ENCODE data around the gene RAB11A. TPM values are rescaled to one million over a fixed set of nuclear protein-coding genes. Genes with fewer than 3 reads are reported as not detected.

RAB11A gene
- total RNA-seq, 1 donor from 2014 or later = 317 TPM

- H3K9me3 Mint-ChIP-seq (ENCODE audit: unreplicated experiment) = no peaks in the 10 kb centered on the region
- H3K4me1 Mint-ChIP-seq (ENCODE audit: unreplicated experiment) = peaks cover 47% of the 10 kb centered on the region
- TF ChIP-seq CTCF (IDR thresholded peaks at IDR 0.05) = no peak
- peaks cover 2% of the 10 kb centered on the region for H3K27me3 Mint-ChIP-seq (ENCODE audit: unreplicated experiment)
- peak; percentile 38 for DNase-seq (ENCODE audit: extremely low spot score, unreplicated experiment)
- no peak overlapping the region for H3K4me3 Mint-ChIP-seq (ENCODE audit: unreplicated experiment)
- no peaks in the 10 kb centered on the region for H3K36me3 Mint-ChIP-seq (ENCODE audit: unreplicated experiment)
- no peak overlapping the region for H3K27ac Mint-ChIP-seq (ENCODE audit: unreplicated experiment)
Measured at GRCh38 chr15:65824941-65825544, 44.2 kb upstream of the RAB11A start.

- peak; percentile 13 for DNase-seq (ENCODE audit: extremely low spot score, unreplicated experiment)
- Mint-ChIP-seq H3K27me3 (ENCODE audit: unreplicated experiment) (peaks cover 2% of the 10 kb centered on the region), H3K4me3 (ENCODE audit: unreplicated experiment) (no peak overlapping the region), H3K36me3 (ENCODE audit: unreplicated experiment) (no peaks in the 10 kb centered on the region), H3K9me3 (ENCODE audit: unreplicated experiment) (no peaks in the 10 kb centered on the region), H3K4me1 (ENCODE audit: unreplicated experiment) (peaks cover 48% of the 10 kb centered on the region), H3K27ac (ENCODE audit: unreplicated experiment) (no peak overlapping the region)
- TF ChIP-seq CTCF (IDR thresholded peaks at IDR 0.05) = no peak
Measured at GRCh38 chr15:65827065-65827464, 42.2 kb upstream of the RAB11A start.

DNA sequence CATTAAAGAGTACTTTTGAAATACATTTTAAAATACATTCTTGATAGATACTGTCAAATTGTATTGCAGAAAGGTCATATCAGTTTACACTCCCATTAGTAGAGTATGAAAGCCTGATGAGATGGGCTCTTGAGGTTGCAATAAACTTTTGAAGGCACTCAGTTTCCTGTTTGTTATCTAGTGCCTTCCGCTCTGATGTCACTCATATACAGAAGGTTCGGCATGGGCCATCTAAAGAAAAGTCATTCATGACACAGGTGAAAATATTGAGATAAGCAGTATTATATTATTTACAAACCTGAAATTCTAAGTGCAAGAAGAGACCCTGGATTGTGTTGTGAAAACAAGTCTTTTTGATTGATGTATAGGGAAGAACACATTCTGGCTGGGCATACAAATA is 40.7 kb upstream of the RAB11A start:
- peaks cover 58% of the 10 kb centered on the region for H3K4me1 Mint-ChIP-seq (ENCODE audit: unreplicated experiment)
- H3K9me3 Mint-ChIP-seq (ENCODE audit: unreplicated experiment) = no peaks in the 10 kb centered on the region
- peaks cover 2% of the 10 kb centered on the region for H3K27me3 Mint-ChIP-seq (ENCODE audit: unreplicated experiment)
- no peaks in the 10 kb centered on the region for H3K36me3 Mint-ChIP-seq (ENCODE audit: unreplicated experiment)
- H3K4me3 Mint-ChIP-seq (ENCODE audit: unreplicated experiment) = no peak overlapping the region
- no peak overlapping the region for H3K27ac Mint-ChIP-seq (ENCODE audit: unreplicated experiment)
- peak; percentile 4 for DNase-seq (ENCODE audit: extremely low spot score, unreplicated experiment)
- TF ChIP-seq CTCF (IDR thresholded peaks at IDR 0.05) = no peak

- Mint-ChIP-seq H3K9me3 (ENCODE audit: unreplicated experiment) (no peaks in the 10 kb centered on the region), H3K27ac (ENCODE audit: unreplicated experiment) (no peak overlapping the region), H3K4me3 (ENCODE audit: unreplicated experiment) (no peak overlapping the region), H3K27me3 (ENCODE audit: unreplicated experiment) (peaks cover 2% of the 10 kb centered on the region), H3K36me3 (ENCODE audit: unreplicated experiment) (no peaks in the 10 kb centered on the region), H3K4me1 (ENCODE audit: unreplicated experiment) (peaks cover 62% of the 10 kb centered on the region)
- DNase-seq (ENCODE audit: extremely low spot score, unreplicated experiment) = peak; percentile 17
- peak; percentile 55 for TF ChIP-seq CTCF (IDR thresholded peaks at IDR 0.05)
Measured at GRCh38 chr15:65829130-65829764, 40.0 kb upstream of the RAB11A start.

DNA sequence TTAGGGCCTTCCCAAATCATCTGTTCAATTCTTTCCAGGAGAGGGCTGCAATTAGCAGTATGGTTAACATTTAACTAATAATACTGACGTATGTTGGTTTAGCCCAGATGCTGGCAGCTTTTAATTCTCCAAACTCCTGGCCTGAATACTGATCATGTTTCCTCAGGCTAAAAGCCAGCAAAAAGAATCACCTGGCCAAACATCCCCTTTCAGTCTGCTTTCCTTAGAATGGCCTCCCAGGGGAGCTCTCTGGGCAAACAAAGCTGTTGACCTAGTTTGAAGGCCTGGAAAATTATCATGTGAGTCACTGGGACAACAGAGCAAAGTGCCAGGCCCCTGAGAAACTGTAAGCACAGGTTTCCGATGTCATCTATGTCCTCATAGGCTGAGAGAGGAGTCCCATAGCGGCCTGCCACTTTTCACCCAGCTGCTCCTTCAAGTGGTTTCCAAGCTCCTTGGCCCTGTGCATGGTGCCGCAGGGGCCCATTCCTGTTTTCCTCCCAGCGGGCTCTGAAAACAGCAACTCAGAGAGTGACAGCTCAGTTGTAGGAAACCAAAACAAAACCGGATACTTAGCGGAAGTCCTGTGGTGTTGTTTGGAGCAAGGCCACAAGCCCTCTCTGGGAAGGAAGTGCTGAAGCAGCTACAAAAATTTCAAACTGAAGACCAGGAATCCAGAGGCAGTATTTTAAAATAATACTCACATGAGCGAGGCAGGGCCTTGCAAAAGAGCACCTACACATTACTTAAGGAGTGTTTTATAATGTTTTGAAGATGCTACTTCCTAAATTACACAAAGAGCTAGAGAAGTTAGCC is 36.5 kb upstream of the RAB11A start:
- TF ChIP-seq CTCF (IDR thresholded peaks at IDR 0.05) = no peak
- H3K36me3 Mint-ChIP-seq (ENCODE audit: unreplicated experiment) = no peaks in the 10 kb centered on the region
- H3K9me3 Mint-ChIP-seq (ENCODE audit: unreplicated experiment) = no peaks in the 10 kb centered on the region
- peak overlapping the region; percentile 82 for H3K27ac Mint-ChIP-seq (ENCODE audit: unreplicated experiment)
- H3K4me3 Mint-ChIP-seq (ENCODE audit: unreplicated experiment) = no peak overlapping the region
- DNase-seq (ENCODE audit: extremely low spot score, unreplicated experiment) = peak; percentile 98
- peaks cover 66% of the 10 kb centered on the region for H3K4me1 Mint-ChIP-seq (ENCODE audit: unreplicated experiment)
- peaks cover 4% of the 10 kb centered on the region for H3K27me3 Mint-ChIP-seq (ENCODE audit: unreplicated experiment)
